CD4-positive, CD25-positive, alpha-beta regulatory T cell (primary cell): ENCODE measurements around the gene ITSN1. TPM values are rescaled to one million over a fixed set of nuclear protein-coding genes. Genes with fewer than 3 reads are reported as not detected.
"Not testable (repeated sequence)": the region's sequence is repeated elsewhere in the genome, so short reads cannot be mapped to it uniquely, and the experiment has no call there.

Experiments
- ATAC-seq, 2 donors: fragments of 150-1000 bp; cut with Tn5 transposase; one replicate each; pipeline ENCODE4 v1.10.0; 2021; ENCODE audit warnings: low read depth in 2 of 2, moderate number of reproducible peaks in 2 of 2, moderate library complexity in 1 of 2
- DNase-seq, 3 donors: peaks; one replicate each; pipeline versions ENCODE4 v3.0.0 to v3.0.0-alpha.2; 2012 to 2022; ENCODE audit warnings: mixed read lengths in 1 of 3
- H3K27ac ChIP-seq: one replicate; pipeline ENCODE4 v1.7.0; 2013; ENCODE audit warnings: mild to moderate bottlenecking, low read length; ENCODE audit not compliant: insufficient read depth, poor library complexity, severe bottlenecking
- H3K27me3 ChIP-seq: one replicate; pipeline ENCODE4 v1.7.0; 2013; ENCODE audit warnings: low read length; ENCODE audit not compliant: control insufficient read depth, insufficient read depth
- H3K36me3 ChIP-seq: one replicate; pipeline ENCODE4 v1.7.0; 2013; ENCODE audit warnings: mild to moderate bottlenecking, low read length, moderate library complexity; ENCODE audit not compliant: control insufficient read depth, insufficient read depth
- H3K4me1 ChIP-seq: 2 replicates; pipeline ENCODE4 v1.7.0; 2013; ENCODE audit warnings: mild to moderate bottlenecking, low read length; ENCODE audit not compliant: insufficient read depth, control insufficient read depth, poor library complexity, severe bottlenecking
- H3K4me3 ChIP-seq: one replicate; pipeline ENCODE4 v1.7.0; 2013; ENCODE audit warnings: low read depth, mild to moderate bottlenecking, low read length, moderate library complexity
- H3K9me3 ChIP-seq, 2 experiments: 1 replicate in 1 of 2; 2 replicates in 1 of 2; pipeline ENCODE4 v1.7.0; 2013; ENCODE audit warnings: low read length in 2 of 2, mild to moderate bottlenecking in 1 of 2, moderate library complexity in 1 of 2; ENCODE audit not compliant: control insufficient read depth in 2 of 2
- H3K27ac Mint-ChIP-seq, 3 donors: one replicate each; pipeline ENCODE4 v1.8.0; 2020 to 2022; ENCODE audit warnings: mild to moderate bottlenecking in 3 of 3, mixed read lengths in 3 of 3, moderate library complexity in 2 of 3
- H3K27me3 Mint-ChIP-seq: one replicate; pipeline ENCODE4 v1.8.0; 2022; ENCODE audit warnings: mild to moderate bottlenecking, mixed read lengths
- H3K36me3 Mint-ChIP-seq: one replicate; pipeline ENCODE4 v1.8.0; 2020; ENCODE audit warnings: mixed read lengths
- H3K4me1 Mint-ChIP-seq, 4 donors: one replicate each; pipeline ENCODE4 v1.8.0; 2020 to 2022; ENCODE audit warnings: mixed read lengths in 4 of 4, mild to moderate bottlenecking in 1 of 4
- H3K4me3 Mint-ChIP-seq, 4 donors: one replicate each; pipeline ENCODE4 v1.8.0; 2020 to 2022; ENCODE audit warnings: mild to moderate bottlenecking in 4 of 4, mixed read lengths in 4 of 4, moderate library complexity in 3 of 4
- H3K9me3 Mint-ChIP-seq, 7 donors: one replicate each; pipeline ENCODE4 v1.8.0; 2020 to 2022; ENCODE audit warnings: mixed read lengths in 7 of 7, mild to moderate bottlenecking in 3 of 7, moderate library complexity in 2 of 7
- polyA plus RNA-seq, 4 donors: library from polyadenylated mRNA; unstranded; fragments of 300-500 nt; fragmentation: Illumina TruSeq; gene quantifications; one replicate each; pipeline ENCODE4 v1.2.3, GENCODE V29; 2021
- total RNA-seq: library from RNA; stranded (reverse); gene quantifications from one replicate; pipeline ENCODE4 v1.2.3, GENCODE V29; 2022

The ITSN1 gene
- total and polyA plus RNA-seq, 5 donors from 2014 or later: 0.17 to 1.1 (median 0.44) TPM

DNA sequence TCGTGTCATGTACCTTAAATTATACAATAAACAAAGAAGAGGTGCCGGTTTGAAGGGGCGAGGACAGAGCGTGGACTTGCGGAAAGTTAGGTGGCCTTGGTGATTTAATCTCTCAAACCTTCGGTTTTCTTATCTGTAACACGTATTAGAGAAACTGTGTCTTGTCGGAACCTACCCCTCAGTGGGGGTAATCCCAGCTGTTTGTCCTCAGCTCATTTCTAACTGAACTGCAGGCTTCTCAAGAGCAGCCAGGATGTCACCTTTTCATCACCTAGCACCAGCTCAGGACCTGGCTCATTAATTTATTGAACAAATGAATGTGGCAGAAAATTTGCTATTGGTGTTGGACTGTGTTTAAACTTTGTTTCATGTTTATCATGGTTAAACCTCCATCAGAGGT is 31.2 kb downstream of the ITSN1 start:
- DNase-seq: no peak
- Histone ChIP-seq H3K27me3 (no peaks in the 10 kb centered on the region), H3K36me3 (no peaks in the 10 kb centered on the region), H3K4me3 (no peak overlapping the region), H3K27ac (no peak overlapping the region), H3K9me3 (no peaks in the 10 kb centered on the region), H3K4me1 (no peaks in the 10 kb centered on the region)
- H3K36me3 Mint-ChIP-seq: no peaks in the 10 kb centered on the region
- H3K4me1 Mint-ChIP-seq: no peaks in the 10 kb centered on the region
- peaks cover 23% of the 10 kb centered on the region for H3K27me3 Mint-ChIP-seq
- H3K9me3 Mint-ChIP-seq: peaks cover 0 to 2% (median 0%) of the 10 kb centered on the region in 7 donors
- no peak overlapping the region for H3K27ac Mint-ChIP-seq
- no peak overlapping the region for H3K4me3 Mint-ChIP-seq
- ATAC-seq: no peak

DNA sequence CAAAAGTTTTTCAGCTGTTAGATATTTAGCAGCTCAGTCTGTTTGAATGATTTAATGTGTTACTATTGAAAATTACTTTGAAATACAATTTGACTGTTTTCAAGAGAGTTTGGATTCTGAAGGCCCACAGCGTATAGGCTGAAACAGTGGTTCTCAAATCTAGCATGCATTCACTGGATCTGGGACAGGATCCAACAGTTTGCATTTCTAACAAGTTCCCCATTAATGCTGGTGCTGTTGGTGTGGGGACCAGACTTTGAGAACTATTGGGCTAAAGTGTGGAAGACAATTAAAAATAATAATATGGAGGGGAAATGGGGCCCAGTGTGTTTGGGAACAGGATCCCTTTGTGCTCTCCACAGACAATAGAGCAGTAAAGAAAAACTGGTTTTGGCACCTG is 31.9 kb downstream of the ITSN1 start:
- Mint-ChIP-seq H3K27ac (no peak overlapping the region), H3K27me3 (peaks cover 26% of the 10 kb centered on the region), H3K4me1 (no peaks in the 10 kb centered on the region), H3K9me3 (peaks cover 0 to 2% (median 0%) of the 10 kb centered on the region in 7 donors), H3K36me3 (no peaks in the 10 kb centered on the region), H3K4me3 (no peak overlapping the region)
- no peak overlapping the region for H3K4me3 ChIP-seq
- no peaks in the 10 kb centered on the region for H3K9me3 ChIP-seq
- H3K27me3 ChIP-seq: no peaks in the 10 kb centered on the region
- no peaks in the 10 kb centered on the region for H3K36me3 ChIP-seq
- no peaks in the 10 kb centered on the region for H3K4me1 ChIP-seq
- ATAC-seq: no peak
- H3K27ac ChIP-seq: no peak overlapping the region
- DNase-seq: no peak

GRCh38 chr21:33676666-33677065 is 34.4 kb downstream of the ITSN1 start:
- not testable (repeated sequence) for H3K36me3 Mint-ChIP-seq, H3K4me1 ChIP-seq, H3K4me3 Mint-ChIP-seq, H3K4me3 ChIP-seq, DNase-seq, H3K36me3 ChIP-seq, H3K9me3 Mint-ChIP-seq, H3K9me3 ChIP-seq, H3K4me1 Mint-ChIP-seq, H3K27ac ChIP-seq, ATAC-seq, H3K27me3 ChIP-seq, H3K27ac Mint-ChIP-seq
- peaks cover 26% of the 10 kb centered on the region for H3K27me3 Mint-ChIP-seq

DNA sequence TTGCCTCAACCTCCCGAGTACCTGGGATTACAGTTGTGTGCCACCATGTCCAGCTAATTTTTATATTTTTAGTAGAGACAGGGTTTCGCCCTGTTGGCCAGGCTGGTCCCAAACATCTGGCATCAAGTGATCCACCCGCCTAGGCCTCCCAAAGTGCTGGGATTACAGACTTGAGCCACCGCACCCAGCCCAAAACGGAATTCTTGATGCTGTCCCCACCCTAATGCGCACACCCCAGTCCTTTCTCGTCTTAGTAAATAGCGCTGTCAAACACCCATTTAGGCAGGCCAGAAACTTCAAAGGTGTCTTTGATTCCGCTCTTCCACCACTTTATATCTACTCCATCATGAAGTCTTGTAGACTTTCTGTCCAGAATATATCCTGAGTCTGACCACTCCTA is 35.1 kb downstream of the ITSN1 start:
- peaks cover 0 to 6% (median 0%) of the 10 kb centered on the region in 4 donors for H3K4me1 Mint-ChIP-seq

GRCh38 chr21:33680870-33681269 is 38.6 kb downstream of the ITSN1 start:
- Mint-ChIP-seq H3K27ac (no peak overlapping the region), H3K4me3 (no peak overlapping the region), H3K36me3 (no peaks in the 10 kb centered on the region), H3K4me1 (peaks cover 0 to 6% (median 0%) of the 10 kb centered on the region in 4 donors), H3K9me3 (peaks cover 0 to 2% (median 0%) of the 10 kb centered on the region in 7 donors), H3K27me3 (peaks cover 40% of the 10 kb centered on the region)
- H3K36me3 ChIP-seq: no peaks in the 10 kb centered on the region
- H3K4me1 ChIP-seq: no peaks in the 10 kb centered on the region
- H3K27ac ChIP-seq: no peak overlapping the region
- no peak for ATAC-seq
- no peaks in the 10 kb centered on the region for H3K9me3 ChIP-seq
- DNase-seq: no peak
- no peak overlapping the region for H3K4me3 ChIP-seq
- H3K27me3 ChIP-seq: peaks cover 4% of the 10 kb centered on the region

More for the DNA sequence above, 35.1 kb downstream of the ITSN1 start:
- Mint-ChIP-seq H3K27me3 (peaks cover 26% of the 10 kb centered on the region), H3K36me3 (no peaks in the 10 kb centered on the region), H3K4me3 (no peak overlapping the region), H3K9me3 (peaks cover 0 to 2% (median 0%) of the 10 kb centered on the region in 7 donors), H3K27ac (no peak overlapping the region)
- Histone ChIP-seq H3K36me3 (no peaks in the 10 kb centered on the region), H3K9me3 (no peaks in the 10 kb centered on the region), H3K27ac (no peak overlapping the region), H3K4me1 (no peaks in the 10 kb centered on the region), H3K27me3 (no peaks in the 10 kb centered on the region), H3K4me3 (no peak overlapping the region)
- no peak for DNase-seq
- no peak for ATAC-seq

GRCh38 chr21:33682992-33683627 is 40.8 kb downstream of the ITSN1 start:
- no peak overlapping the region for H3K4me3 ChIP-seq
- no peak for ATAC-seq
- no peaks in the 10 kb centered on the region for H3K36me3 Mint-ChIP-seq
- H3K27ac Mint-ChIP-seq: no peak overlapping the region
- H3K36me3 ChIP-seq: no peaks in the 10 kb centered on the region
- H3K9me3 Mint-ChIP-seq: no peaks in the 10 kb centered on the region
- H3K9me3 ChIP-seq: no peaks in the 10 kb centered on the region
- H3K4me1 ChIP-seq: no peaks in the 10 kb centered on the region
- peaks cover 41% of the 10 kb centered on the region for H3K27me3 Mint-ChIP-seq
- H3K27me3 ChIP-seq: peaks cover 4% of the 10 kb centered on the region
- DNase-seq: no peak
- H3K27ac ChIP-seq: no peak overlapping the region
- peaks cover 0 to 6% (median 0%) of the 10 kb centered on the region in 4 donors for H3K4me1 Mint-ChIP-seq
- no peak overlapping the region for H3K4me3 Mint-ChIP-seq

DNA sequence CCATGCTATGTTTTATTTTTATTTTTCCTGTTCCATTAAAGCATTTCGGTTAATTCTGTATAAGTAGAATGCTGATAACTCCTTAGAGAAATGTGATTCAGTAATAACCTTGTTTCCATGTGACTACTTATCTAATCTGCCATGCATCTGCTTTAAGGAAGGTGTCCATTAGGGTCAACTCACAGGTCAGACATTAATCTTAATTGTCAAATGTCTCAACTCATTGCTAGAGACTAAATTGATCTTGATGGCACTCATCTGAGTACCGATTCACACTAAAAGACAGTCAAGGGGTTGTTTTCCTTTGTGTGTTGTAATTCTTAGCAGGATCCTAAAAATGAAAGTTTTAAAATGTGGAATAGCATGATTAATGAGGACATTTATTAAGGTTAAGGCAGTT is 41.8 kb downstream of the ITSN1 start:
- Mint-ChIP-seq H3K36me3 (no peaks in the 10 kb centered on the region), H3K27me3 (peaks cover 43% of the 10 kb centered on the region), H3K27ac (no peak overlapping the region), H3K9me3 (no peaks in the 10 kb centered on the region), H3K4me3 (no peak overlapping the region), H3K4me1 (peaks cover 0 to 6% (median 0%) of the 10 kb centered on the region in 4 donors)
- no peaks in the 10 kb centered on the region for H3K36me3 ChIP-seq
- ATAC-seq (no peak), DNase-seq (no peak)
- H3K4me3 ChIP-seq: no peak overlapping the region
- H3K27me3 ChIP-seq: peaks cover 4% of the 10 kb centered on the region
- no peaks in the 10 kb centered on the region for H3K9me3 ChIP-seq
- no peak overlapping the region for H3K27ac ChIP-seq
- H3K4me1 ChIP-seq: no peaks in the 10 kb centered on the region

GRCh38 chr21:33684923-33685560 is 42.7 kb downstream of the ITSN1 start:
- Histone ChIP-seq H3K36me3 (no peaks in the 10 kb centered on the region), H3K4me1 (no peaks in the 10 kb centered on the region), H3K27ac (no peak overlapping the region), H3K27me3 (peaks cover 4% of the 10 kb centered on the region), H3K4me3 (no peak overlapping the region), H3K9me3 (no peaks in the 10 kb centered on the region)
- Mint-ChIP-seq H3K4me3 (no peak overlapping the region), H3K9me3 (no peaks in the 10 kb centered on the region), H3K36me3 (no peaks in the 10 kb centered on the region), H3K27ac (no peak overlapping the region), H3K4me1 (peaks cover 0 to 6% (median 0%) of the 10 kb centered on the region in 4 donors), H3K27me3 (peaks cover 42% of the 10 kb centered on the region)
- DNase-seq (no peak), ATAC-seq (no peak)
